Skin epidermis (tissue), 12 donors: ENCODE data around the gene NCOA7.
A peak's percentile ranks its signal among the peaks of the same experiment; 100 is the strongest.

Experiments used
- H3K27ac ChIP-seq, 21 experiments: fragments of 200-600 bp; sonication (generic) in 11 of 21; one replicate each; pipeline ENCODE4 v1.5.0; 2020; ENCODE audit warnings: mild to moderate bottlenecking in 3 of 21, inconsistent platforms in 2 of 21, moderate library complexity in 2 of 21
- H3K4me3 ChIP-seq, 7 experiments: fragments of 200-600 bp; sonication (generic) in 2 of 7; one replicate each; pipeline ENCODE4 v1.5.0; 2020; ENCODE audit warnings: inconsistent platforms in 2 of 7, mild to moderate bottlenecking in 2 of 7, moderate library complexity in 1 of 7

NCOA7 gene

DNA sequence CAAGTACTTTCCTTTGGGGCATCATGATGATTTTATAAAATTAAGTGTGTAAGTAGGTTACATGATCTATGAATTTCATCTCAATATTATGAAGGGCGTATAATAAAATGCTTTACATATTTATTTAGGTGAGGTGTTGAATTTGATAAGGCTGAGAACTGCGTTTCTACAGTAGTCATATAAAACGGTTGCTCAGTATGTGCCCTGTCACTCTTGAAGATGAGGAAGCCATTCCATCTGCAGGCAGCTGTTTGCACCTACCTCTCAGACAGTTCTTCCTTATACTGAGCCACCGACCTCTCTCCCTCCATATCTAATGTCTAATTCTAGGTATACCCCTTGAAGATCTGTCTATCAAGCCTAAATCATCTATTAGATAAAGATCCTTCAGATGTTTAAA lies 16.1 kb downstream of the NCOA7 start:
- H3K4me3 ChIP-seq = no peak overlapping the region
- H3K27ac ChIP-seq = no peak overlapping the region

DNA sequence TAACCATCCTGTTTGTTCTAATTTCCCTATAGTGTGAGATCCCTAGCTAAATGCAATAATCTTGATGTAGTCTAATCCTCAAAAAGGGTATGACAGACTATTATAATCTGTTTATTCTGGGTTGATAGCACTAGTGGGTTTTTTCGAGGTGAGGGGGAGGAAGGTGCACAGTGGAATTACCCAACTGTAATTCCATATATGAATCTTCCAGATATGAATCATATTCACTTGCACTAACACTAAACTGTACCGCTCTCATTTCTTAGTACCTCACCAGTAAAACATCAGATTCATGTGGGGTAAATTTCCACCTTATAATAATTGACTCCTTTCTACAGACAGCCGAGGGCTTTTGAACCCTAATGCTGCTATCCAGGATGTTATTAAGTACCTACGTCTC lies 16.5 kb downstream of the NCOA7 start:
- no peak overlapping the region for H3K27ac ChIP-seq

DNA sequence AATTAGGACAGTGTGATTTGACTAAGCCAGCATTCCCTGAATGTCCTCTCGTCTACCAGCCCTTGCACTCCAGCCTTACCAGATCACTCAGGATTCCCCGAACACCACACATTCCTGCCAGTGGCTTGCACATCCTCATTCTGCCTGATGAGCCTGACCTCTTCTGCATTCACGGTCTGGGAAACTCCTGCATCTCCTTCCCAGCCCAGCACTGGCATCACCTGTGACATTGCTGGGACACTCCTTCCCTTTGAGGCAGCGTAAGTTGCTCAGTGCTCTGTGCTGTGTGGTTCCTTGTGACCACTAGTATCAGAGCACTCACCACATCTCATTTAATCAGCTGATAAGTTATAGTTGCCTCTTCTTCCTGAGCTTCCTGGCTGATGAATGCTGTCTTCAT lies 17.3 kb downstream of the NCOA7 start:
- no peak overlapping the region for H3K4me3 ChIP-seq
- H3K27ac ChIP-seq = no peak overlapping the region

More for the DNA sequence above, 16.5 kb downstream of the NCOA7 start:
- H3K4me3 ChIP-seq = no peak overlapping the region

DNA sequence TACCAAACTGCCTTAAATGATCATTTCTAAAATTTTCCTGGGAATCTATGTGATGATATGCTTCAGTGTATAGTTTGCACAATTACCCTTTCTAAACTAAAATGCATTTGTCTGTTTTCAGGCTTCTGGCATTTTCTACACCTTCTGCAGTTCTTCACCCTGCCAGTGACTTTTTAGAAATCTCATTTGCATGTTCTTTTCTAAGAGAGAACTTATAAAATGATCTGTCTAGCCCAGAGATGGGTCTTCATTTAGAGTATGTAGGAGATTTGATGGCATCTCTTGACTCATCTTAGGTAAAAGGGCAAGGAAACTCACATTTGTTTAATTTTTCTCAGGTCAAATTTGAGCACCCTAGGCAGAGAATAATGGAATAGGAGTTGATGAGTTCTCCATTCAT lies 17.8 kb downstream of the NCOA7 start:
- H3K27ac ChIP-seq = no peak overlapping the region
- no peak overlapping the region for H3K4me3 ChIP-seq

DNA sequence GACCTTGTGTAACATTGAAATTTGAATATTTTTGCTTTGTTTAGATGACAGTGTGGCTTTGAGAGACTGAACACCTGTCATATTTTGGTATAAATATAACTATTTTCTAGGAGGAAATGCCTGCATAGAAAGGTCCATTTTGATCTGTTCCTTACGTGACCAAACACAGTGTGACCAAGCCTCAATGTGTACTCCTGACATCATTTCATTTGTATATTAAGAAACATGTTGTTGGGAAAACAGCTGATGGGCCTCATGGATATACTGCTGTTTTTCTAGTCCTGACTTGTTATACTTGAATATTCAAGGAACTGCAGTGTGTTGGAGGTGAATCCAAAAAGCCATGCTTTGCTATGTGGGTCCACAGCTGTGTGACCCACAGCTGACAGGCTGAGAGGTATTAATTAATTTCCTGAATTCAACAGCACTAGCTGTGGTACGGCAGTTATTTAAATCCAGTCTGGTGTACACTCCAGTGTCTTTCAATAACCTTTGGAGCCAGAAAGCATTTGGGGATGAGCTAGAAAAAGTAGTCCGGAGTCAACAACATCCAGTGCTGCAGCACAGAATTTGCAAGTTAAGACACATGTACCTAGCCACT lies 18.9 kb downstream of the NCOA7 start:
- H3K27ac ChIP-seq = peak overlapping the region in 1 of 21 experiments; percentile 16
- no peak overlapping the region for H3K4me3 ChIP-seq

DNA sequence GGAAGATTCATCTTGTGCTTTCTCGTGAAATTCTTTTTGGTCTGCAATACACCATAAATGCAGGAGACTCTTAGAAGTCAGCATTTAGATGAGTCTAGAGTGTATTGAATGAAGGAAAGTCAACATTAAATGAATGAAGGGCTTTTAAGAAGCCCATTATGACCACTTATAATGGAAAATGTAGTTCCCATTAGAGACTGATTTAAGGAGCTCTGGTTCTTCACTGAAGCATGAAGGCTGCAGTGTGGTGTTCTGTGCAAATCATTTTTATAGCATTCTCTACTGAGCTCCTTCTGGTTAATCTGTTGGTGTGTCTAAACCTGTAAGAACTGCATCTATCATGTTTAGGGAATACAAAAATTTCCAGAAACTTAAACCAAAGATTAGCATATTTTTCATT lies 19.7 kb downstream of the NCOA7 start:
- no peak overlapping the region for H3K4me3 ChIP-seq
- peak overlapping the region in 1 of 21 experiments; percentile 16 for H3K27ac ChIP-seq

DNA sequence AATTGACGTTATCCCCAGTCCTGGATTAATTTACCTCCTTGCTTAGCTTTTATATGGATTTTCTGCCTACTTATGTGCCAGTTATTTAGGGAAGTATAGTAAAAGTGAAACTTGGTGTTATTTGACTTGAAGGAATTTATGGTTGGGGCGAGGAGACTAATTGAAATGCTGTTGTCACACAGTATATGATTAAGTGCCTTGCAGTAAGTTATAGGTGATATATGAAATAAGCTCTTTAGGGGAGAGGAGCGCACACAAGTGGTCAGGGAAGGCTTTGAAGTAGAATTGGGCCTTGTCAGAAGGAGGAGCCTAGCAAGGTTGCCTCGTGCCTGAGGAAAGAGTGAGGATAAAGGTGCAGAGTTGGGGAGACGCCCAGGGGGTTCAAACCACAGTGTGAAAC lies 20.5 kb downstream of the NCOA7 start:
- H3K4me3 ChIP-seq = no peak overlapping the region
- peak overlapping the region in 8 of 21 experiments; percentile 6 to 80 (median 32) for H3K27ac ChIP-seq

DNA sequence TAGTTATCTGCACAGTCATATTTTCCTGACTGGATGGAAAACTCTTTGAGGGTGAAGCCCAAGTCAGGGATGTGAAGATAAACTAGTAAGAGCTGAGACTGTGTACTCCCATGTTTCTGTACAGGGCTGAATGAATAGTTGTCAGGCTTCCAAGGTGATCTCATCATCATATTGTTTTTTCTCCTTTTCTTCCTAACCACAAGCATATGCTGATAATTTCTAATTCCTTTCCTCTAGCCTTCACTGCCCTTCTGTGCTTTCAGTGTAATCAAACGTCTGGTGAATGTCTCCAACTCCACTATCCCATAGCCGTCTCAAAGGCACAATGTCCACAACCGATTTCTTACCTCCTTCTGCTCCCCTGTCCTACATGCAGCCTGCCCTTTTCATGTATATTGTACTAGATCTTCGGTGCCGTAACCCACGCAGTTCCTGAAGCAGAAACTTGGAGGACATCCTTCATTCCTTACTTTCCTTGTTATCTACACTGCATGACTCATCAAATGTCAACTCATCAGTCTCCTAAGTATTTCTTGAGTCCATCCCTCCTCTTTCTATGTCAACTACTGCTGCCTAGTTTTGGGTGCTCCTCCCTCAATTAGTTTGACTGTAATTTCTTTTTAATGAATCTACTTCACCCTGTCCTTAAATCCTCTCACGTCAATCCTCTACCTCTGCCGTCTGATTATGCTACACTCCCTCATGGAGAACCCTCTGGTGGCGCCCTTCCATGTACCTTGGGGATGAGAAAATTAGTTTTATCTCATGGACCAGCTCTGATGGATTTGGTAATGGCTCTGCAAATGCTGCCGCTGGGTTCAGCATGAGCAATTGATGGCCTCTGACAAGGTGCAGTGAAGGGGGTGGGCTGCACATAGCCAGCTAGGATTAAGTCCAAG lies 21.9 kb downstream of the NCOA7 start:
- peak overlapping the region in 16 of 21 experiments; percentile 1 to 80 (median 38) for H3K27ac ChIP-seq
- no peak overlapping the region for H3K4me3 ChIP-seq

DNA sequence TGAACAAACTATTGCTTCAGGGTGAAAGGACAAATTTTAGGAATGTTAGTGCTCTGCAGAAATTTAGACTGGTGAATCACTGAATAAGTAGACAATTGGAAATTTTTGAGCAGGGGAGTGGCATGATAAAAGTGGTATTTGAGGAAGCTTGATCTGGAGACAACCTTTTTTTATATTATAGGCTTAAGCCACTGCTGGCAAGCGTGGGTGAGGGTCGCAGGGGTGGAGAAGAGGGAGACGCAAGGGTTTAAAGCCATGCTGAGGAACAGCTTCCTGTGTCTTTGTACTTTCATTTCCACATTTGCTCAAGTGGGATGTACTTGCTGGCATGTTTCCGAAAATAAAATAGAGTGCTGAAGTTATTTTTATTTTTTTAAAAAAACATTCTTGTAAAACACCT lies 23.7 kb downstream of the NCOA7 start:
- Histone ChIP-seq H3K27ac (peak overlapping the region in 5 of 21 experiments; percentile 26 to 64 (median 49)), H3K4me3 (no peak overlapping the region)

DNA sequence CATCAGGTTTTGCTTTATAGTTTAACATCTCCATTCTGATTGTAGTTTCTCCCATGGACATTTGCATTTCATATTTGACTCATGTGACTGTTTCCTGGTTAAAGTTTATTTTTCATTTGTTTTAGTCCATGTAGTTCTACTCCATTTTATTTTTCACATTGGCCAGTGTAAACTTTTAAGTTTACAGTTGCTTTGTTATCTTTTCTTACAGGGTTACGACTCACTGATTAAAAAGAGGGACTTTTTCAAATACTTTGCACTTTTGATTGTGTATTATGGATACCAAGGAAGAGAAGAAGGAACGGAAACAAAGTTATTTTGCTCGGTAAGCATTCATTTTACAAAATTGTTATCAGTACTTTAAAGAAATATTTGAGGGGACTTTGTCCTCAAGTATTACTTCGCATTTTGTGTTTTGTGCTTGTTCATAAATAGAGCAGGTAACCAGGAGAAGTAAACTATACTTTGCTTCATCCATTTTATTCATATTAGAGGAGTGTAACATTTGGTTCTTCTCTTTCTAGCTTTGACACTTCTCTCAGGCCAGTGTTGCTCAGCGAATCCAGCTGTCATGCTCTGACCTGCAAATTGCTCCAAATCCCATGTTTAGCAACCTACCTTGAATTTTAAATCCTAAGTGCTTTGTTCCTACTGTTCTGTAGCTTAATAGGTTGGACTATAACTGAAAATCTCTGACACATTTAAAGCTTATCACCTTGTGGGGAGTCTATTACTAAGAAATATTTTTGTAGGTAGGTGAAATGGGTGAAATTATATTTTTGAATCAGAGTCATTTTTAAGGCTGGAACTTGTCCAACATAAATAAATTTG lies 24.5 kb downstream of the NCOA7 start:
- Histone ChIP-seq H3K27ac (peak overlapping the region in 8 of 21 experiments; percentile 1 to 64 (median 36)), H3K4me3 (no peak overlapping the region)

DNA sequence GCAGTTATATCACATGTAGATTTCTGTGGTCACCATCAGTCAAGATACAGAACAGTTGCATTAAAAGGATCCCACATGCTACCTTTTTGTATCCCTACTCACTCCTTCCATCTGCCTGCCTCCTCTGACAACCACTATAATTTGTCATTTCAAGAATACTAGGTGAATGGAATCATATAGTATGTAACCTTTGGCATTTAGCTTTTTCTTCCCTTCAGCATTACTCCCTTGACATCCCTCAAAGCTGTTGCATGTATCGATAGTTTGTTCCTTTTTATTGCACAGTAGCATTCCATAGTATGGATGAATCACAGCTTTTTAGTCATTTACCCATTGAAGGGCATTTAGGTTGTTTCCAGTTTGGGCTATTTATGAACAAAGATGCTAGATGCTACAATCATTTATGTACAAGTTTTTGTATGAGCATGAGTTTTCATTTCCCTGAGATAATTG lies 26.1 kb downstream of the NCOA7 start:
- H3K27ac ChIP-seq = no peak overlapping the region

DNA sequence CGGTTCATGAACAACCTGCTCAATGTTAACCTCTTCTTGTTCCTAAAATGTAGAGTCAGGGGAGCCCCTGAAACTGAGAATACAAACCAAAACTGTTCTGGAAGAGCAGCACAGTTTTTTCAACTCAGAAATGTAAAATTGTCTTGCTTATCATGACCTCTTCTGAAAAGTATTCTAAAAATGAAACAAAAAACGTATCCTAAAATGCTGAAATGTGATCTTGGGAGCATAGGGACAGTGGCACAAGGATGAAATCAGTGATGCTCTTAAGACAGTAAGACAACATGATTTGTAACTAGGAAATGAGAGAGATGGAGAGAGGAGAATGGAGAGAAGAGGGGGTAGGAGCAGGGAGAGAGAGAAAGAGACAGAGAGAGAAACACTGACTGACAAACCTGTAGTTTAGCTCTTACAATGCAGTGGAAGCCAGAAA lies 27.5 kb downstream of the NCOA7 start:
- Histone ChIP-seq H3K27ac (peak overlapping the region in 8 of 21 experiments; percentile 15 to 67 (median 42)), H3K4me3 (no peak overlapping the region)

More for the DNA sequence above, 26.1 kb downstream of the NCOA7 start:
- H3K4me3 ChIP-seq = no peak overlapping the region

DNA sequence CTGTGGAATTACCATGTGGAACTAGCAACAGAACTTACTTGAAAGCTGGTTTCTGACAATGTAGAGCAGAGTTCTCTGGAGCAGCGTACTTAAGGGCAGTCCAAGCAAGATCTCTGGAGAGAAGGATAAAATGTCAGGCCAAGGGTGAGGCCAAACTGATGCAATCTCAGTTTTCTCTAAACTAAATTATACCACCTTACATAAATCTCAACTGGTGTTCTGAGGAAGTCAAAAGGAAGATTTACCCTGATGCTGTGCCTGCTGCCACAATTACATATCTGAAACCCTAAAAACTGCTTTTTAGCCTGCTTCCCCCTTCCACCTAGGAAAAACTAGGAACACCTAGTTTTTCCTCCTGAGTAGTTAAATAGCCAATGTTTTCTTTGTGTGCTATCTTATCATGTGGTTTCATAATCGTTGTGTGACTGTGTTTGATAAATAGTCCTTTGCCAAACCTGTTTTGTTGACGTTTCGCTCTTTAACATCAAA lies 28.1 kb downstream of the NCOA7 start:
- H3K4me3 ChIP-seq = no peak overlapping the region

DNA sequence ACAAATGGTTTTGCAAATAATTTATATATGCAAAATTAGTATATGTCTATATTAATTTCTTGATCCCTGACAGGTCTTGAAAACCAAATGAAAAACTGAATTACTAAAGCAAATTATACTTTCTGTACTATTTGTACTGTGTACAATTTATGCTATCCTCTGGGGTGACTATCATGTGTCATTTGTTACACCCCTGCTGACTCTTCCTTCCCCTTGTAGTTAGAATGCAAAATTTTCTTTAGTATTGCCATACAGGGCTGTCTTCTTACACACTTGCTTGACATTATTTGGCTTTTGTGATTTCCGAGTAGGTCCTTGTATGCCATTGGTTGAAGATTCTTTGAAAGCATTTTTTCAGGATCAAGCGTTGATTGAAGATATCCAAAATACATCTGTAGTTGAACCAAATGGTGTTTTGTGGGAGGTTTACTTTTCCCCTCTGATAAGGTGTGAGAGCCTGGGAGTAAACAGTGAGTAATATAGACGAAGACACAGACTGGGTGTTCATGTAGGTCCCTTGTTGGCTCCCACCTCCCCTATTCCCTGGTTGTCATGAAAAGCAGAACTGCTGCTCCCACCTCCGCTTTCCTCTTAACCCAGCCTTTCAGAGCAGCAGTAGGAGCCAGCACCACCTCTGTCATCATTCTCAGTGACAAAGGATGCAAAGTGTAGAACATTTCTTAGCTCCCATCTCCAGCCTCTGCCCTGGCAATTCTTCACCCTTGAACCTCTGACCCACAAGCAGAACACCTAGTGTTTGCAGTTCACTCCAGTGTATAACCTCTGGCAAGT lies 29.0 kb downstream of the NCOA7 start:
- H3K27ac ChIP-seq = no peak overlapping the region
- no peak overlapping the region for H3K4me3 ChIP-seq

More for the DNA sequence above, 28.1 kb downstream of the NCOA7 start:
- H3K27ac ChIP-seq = peak overlapping the region in 6 of 21 experiments; percentile 3 to 67 (median 34)

DNA sequence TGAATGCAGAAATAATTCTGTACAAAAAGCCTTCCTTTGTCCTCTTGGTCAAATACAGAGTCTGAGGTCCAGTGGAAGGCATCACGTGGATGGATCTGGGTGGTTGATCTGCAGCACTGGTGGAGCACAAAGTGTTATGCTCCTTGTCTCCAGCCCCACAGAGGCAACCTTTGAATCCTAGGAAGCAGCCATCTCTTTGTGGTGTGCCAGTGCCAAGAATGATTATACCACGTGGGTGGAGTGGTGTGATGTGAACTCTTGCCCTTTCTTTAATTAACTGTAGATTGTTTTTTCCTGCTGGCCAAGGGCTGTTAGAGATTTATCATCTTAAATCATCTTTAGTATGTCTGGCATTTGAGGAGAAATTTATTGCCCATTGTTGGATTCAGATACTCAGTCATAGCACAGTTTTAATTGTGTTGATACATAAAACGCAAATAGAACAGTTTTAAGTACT lies 31.1 kb downstream of the NCOA7 start:
- peak overlapping the region in 2 of 21 experiments; percentile 32 to 55 for H3K27ac ChIP-seq
- H3K4me3 ChIP-seq = no peak overlapping the region

DNA sequence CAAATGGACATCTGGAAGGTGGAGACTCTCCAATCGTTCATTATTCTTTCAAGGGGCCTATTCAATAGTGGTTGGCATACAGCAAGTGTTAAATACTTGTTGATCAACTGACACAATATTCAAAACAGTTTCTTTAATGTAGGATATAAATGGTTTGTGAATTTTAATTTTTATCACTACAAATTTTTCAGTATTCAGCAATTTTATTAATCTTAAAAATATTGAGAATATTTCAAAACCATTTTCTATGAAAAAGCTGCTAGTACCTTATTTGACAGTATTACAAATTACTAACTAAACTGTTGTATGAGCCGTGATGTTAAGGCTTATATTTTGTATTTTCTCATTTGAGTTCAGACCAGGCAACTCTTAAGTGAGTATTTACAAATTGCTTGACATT lies 32.4 kb downstream of the NCOA7 start:
- no peak overlapping the region for H3K4me3 ChIP-seq
- H3K27ac ChIP-seq = no peak overlapping the region

DNA sequence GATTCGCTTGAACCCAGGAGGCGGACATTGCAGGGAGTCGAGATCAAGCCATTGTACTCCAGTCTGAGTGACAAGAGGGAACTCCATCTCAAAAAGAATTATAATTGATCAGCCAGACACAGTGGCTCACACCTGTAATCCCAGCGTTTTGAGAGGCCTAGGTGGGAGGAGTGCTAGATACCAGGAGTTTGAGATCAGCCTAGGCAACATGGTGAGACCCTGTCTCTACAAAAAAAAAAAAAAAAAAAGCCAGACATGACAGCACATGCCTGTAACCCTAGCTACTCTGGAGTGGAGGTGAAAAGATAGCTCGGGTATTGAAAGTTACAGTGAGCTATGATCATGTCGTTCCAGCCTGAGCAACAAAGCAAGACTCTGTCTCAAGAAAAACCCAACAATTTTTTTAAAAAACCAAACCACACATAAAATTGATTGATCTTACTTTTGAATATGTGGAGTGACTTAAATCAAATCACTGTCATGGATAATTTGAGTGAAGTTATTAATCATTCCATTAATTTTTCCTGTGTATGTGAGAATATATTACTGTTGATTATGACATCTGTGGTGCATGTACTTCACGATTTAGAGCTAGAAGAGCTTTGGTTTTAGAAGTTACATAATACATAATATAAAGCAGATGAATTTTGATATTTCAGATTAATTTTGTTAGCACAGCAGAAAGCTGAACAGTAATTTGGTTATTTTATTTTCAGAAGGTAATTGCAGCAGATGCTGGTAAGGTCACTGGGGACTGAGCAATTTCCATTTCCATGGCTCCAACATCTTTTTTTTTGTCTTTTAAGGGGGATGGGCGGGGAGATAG lies 34.4 kb downstream of the NCOA7 start:
- Histone ChIP-seq H3K27ac (peak overlapping the region in 3 of 21 experiments; percentile 15 to 46 (median 17)), H3K4me3 (no peak overlapping the region)
